GM23248 (cell line): ENCODE measurements around the gene COPS3.

Source experiments
- EZH2 ChIP-seq: fragments of 200-600 bp; sonication (generic); IDR thresholded peaks from 2 replicates; pipeline ENCODE4 v1.6.1; 2018; ENCODE audit warnings: antibody characterized with exemption, mild to moderate bottlenecking; ENCODE audit not compliant: insufficient read depth, poor library complexity, severe bottlenecking
- EZH2phosphoT487 ChIP-seq: fragments of 200-600 bp; sonication (generic); IDR thresholded peaks from 2 replicates; pipeline ENCODE4 v1.6.1; 2018; ENCODE audit warnings: antibody characterized with exemption, moderate library complexity, mild to moderate bottlenecking, low read depth; ENCODE audit not compliant: insufficient read depth

- TF ChIP-seq EZH2 (no peak), EZH2phosphoT487 (no peak)
These were observed 41.8 kb upstream of the COPS3 start for GRCh38 chr17:17322516-17323510.
